Loucy (cell line): Measurements from ENCODE around the gene ATP5MG.

Experiments
- CTCF ChIP-seq: fragments of 200-600 bp; sonication (generic); conservative IDR thresholded peaks from 2 replicates; pipeline ENCODE4 v1.5.1; 2014; ENCODE audit warnings: mild to moderate bottlenecking, antibody characterized with exemption, low read length
- EZH2phosphoT487 ChIP-seq: fragments of 200-600 bp; IDR thresholded peaks from 2 replicates; pipeline ENCODE4 v1.6.1; 2018; ENCODE audit warnings: antibody characterized with exemption, mild to moderate bottlenecking, moderate library complexity, borderline replicate concordance

GRCh38 chr11:118418766-118419165 lies 17.4 kb downstream of the ATP5MG start:
- TF ChIP-seq EZH2phosphoT487, result no peak
- no peak for TF ChIP-seq CTCF
